PC-9 (cell line): Measurements from ENCODE around the gene CAPN9. TPM values are rescaled to one million over a fixed set of nuclear protein-coding genes. Genes with fewer than 3 reads are reported as not detected.

Experiments used
- BruUV-seq: library from RNA; stranded (reverse); fragments of 400-500 nt; replicated peaks from 2 replicates; lab custom pipeline; 2021; lab: Mats Ljungman, UMichigan
- CTCF ChIA-PET: fragments of 300-600 bp; sonication (Branson Sonifier 250); formaldehyde crosslinking; loops from one replicate; lab custom pipeline; 2022; ENCODE audit warnings: antibody characterized with exemption; lab: Charles Lee
- POLR2A ChIA-PET: fragments of 300-600 bp; sonication (Branson Sonifier 250); formaldehyde crosslinking; loops from one replicate; lab custom pipeline; 2022; ENCODE audit warnings: antibody characterized with exemption; ENCODE audit not compliant: unreplicated experiment; lab: Charles Lee
- DNase-seq, 2 experiments: peaks; one replicate each; pipeline versions ENCODE4 v3.0.0 to v3.0.0-alpha.2; 2015 to 2022; ENCODE audit warnings: mixed read lengths in 1 of 2
- H2AFZ ChIP-seq: fragments of 200-600 bp; sonication (generic); 2 replicates; pipeline ENCODE4 v1.8.1; 2017; ENCODE audit warnings: antibody characterized with exemption
- H3F3A ChIP-seq: fragments of 200-600 bp; sonication (generic); 2 replicates; pipeline ENCODE4 v1.8.1; 2017; ENCODE audit warnings: antibody characterized with exemption, mild to moderate bottlenecking, low read depth; ENCODE audit not compliant: insufficient read depth
- H3K27ac ChIP-seq: fragments of 200-600 bp; sonication (generic); 2 replicates; pipeline ENCODE4 v1.6.1; 2016; ENCODE audit warnings: mixed run types
- H3K27me3 ChIP-seq: fragments of 200-600 bp; sonication (generic); 2 replicates; pipeline ENCODE4 v1.6.1; 2016; ENCODE audit warnings: low read depth, mixed run types; ENCODE audit not compliant: insufficient read depth
- H3K36me3 ChIP-seq: fragments of 200-600 bp; sonication (generic); 2 replicates; pipeline ENCODE4 v1.6.1; 2016; ENCODE audit warnings: low read depth, mixed run types
- H3K4me1 ChIP-seq: fragments of 200-600 bp; sonication (generic); replicated peaks from 2 replicates; pipeline ENCODE4 v1.6.1; 2016; ENCODE audit warnings: mixed run types; ENCODE audit not compliant: insufficient read depth
- H3K4me2 ChIP-seq: fragments of 200-600 bp; sonication (generic); 2 replicates; pipeline ENCODE4 v1.6.1; 2017; ENCODE audit warnings: mixed run types
- H3K4me3 ChIP-seq: fragments of 200-600 bp; sonication (generic); 2 replicates; pipeline ENCODE4 v1.6.1; 2016; ENCODE audit warnings: mixed run types
- H3K79me2 ChIP-seq: fragments of 200-600 bp; sonication (generic); 2 replicates; pipeline ENCODE4 v1.6.1; 2017; ENCODE audit warnings: low read depth, mixed run types
- H3K9me2 ChIP-seq: fragments of 200-600 bp; sonication (generic); 2 replicates; pipeline ENCODE4 v1.8.1; 2017; ENCODE audit warnings: mild to moderate bottlenecking; ENCODE audit not compliant: insufficient read depth
- H3K9me3 ChIP-seq: fragments of 200-600 bp; sonication (generic); 2 replicates; pipeline ENCODE4 v1.8.1; 2016; ENCODE audit warnings: low read depth; ENCODE audit not compliant: insufficient read depth
- H4K20me1 ChIP-seq: fragments of 200-600 bp; sonication (generic); 2 replicates; pipeline ENCODE4 v1.8.1; 2017; ENCODE audit not compliant: insufficient read depth
- CTCF ChIP-seq: fragments of 200-600 bp; sonication (generic); conservative IDR thresholded peaks from 2 replicates; pipeline ENCODE4 v1.6.1; 2017; ENCODE audit warnings: mixed run types, antibody characterized with exemption, mild to moderate bottlenecking, moderate library complexity
- EZH2 ChIP-seq: fragments of 200-600 bp; sonication (generic); IDR thresholded peaks from 2 replicates; pipeline ENCODE4 v1.8.0; 2017; ENCODE audit warnings: antibody characterized with exemption, low read depth
- intact Hi-C: fragments of 100-400 bp; cut with micrococcal nuclease; formaldehyde crosslinking; loops from one replicate; pipeline ENCODE4 v1.10.0; 2022; ENCODE audit not compliant: unreplicated experiment
- total RNA-seq: library from RNA; stranded (reverse); gene quantifications from 2 replicates; pipeline ENCODE4 v1.2.3, GENCODE V29; 2021

Gene CAPN9
- total RNA-seq, 1 experiment from 2014 or later: not detected

GRCh38 chr1:230812568-230812967, 65.4 kb downstream of the CAPN9 start:
- ChIA-PET CTCF (no interaction called here), POLR2A (no interaction called here)
- intact Hi-C loops: no loop called here
- no TSS peak for BruUV-seq
- no peaks in the 10 kb centered on the region; the same call in 1 of the 2 replicates for H3F3A ChIP-seq
- no peak for DNase-seq
- no peak overlapping the region for H3K27ac ChIP-seq
- no peaks in the 10 kb centered on the region for H3K36me3 ChIP-seq
- no peak overlapping the region for H3K4me2 ChIP-seq
- H3K9me3 ChIP-seq: peaks cover 8% of the 10 kb centered on the region; the same call in 1 of the 2 replicates
- H2AFZ ChIP-seq: no peak overlapping the region
- H3K9me2 ChIP-seq: no peaks in the 10 kb centered on the region
- no peaks in the 10 kb centered on the region for H3K79me2 ChIP-seq
- H3K4me1 ChIP-seq: no peaks in the 10 kb centered on the region
- TF ChIP-seq EZH2 (no peak), CTCF (no peak)
- H3K27me3 ChIP-seq: no peaks in the 10 kb centered on the region
- no peak overlapping the region for H3K4me3 ChIP-seq
- H4K20me1 ChIP-seq: no peaks in the 10 kb centered on the region

GRCh38 chr1:230814949-230815692, 67.9 kb downstream of the CAPN9 start:
- H3K79me2 ChIP-seq: no peaks in the 10 kb centered on the region
- H3K4me2 ChIP-seq: no peak overlapping the region
- TF ChIP-seq CTCF: no peak
- no peak for TF ChIP-seq EZH2
- no peak overlapping the region for H3K27ac ChIP-seq
- BruUV-seq: no TSS peak
- no peaks in the 10 kb centered on the region for H3K4me1 ChIP-seq
- no peak overlapping the region for H2AFZ ChIP-seq
- no peaks in the 10 kb centered on the region for H3K36me3 ChIP-seq
- no peak overlapping the region for H3K4me3 ChIP-seq
- no peaks in the 10 kb centered on the region for H3K9me2 ChIP-seq
- no peak for DNase-seq
- no peaks in the 10 kb centered on the region for H4K20me1 ChIP-seq
- H3F3A ChIP-seq: no peaks in the 10 kb centered on the region; the same call in 1 of the 2 replicates
- intact Hi-C loops: no loop called here
- ChIA-PET POLR2A (no interaction called here), CTCF (no interaction called here)
- no peaks in the 10 kb centered on the region for H3K27me3 ChIP-seq
- H3K9me3 ChIP-seq: peaks cover 8% of the 10 kb centered on the region; the same call in 1 of the 2 replicates

GRCh38 chr1:230816018-230816417, 68.8 kb downstream of the CAPN9 start:
- Histone ChIP-seq H3K79me2 (no peaks in the 10 kb centered on the region), H2AFZ (no peak overlapping the region), H3K36me3 (no peaks in the 10 kb centered on the region), H3K9me2 (no peaks in the 10 kb centered on the region), H3K4me2 (no peak overlapping the region), H3K27me3 (no peaks in the 10 kb centered on the region), H3F3A (no peaks in the 10 kb centered on the region; the same call in 1 of the 2 replicates), H3K9me3 (peaks cover 8% of the 10 kb centered on the region; the same call in 1 of the 2 replicates), H3K4me3 (no peak overlapping the region), H3K4me1 (no peaks in the 10 kb centered on the region), H3K27ac (no peak overlapping the region), H4K20me1 (no peaks in the 10 kb centered on the region)
- CTCF ChIA-PET: no interaction called here
- POLR2A ChIA-PET: no interaction called here
- no peak for DNase-seq
- intact Hi-C loops: no loop called here
- TF ChIP-seq CTCF: no peak
- no peak for TF ChIP-seq EZH2
- BruUV-seq: no TSS peak
